GM19099 (cell line): ENCODE measurements around the gene DEDD2.

Experiments used
- POLR2A ChIP-seq: IDR thresholded peaks from 3 replicates; pipeline ENCODE4 v1.6.1; 2011; ENCODE audit warnings: low read depth; ENCODE audit not compliant: insufficient read length; ENCODE audit errors: extremely low read depth

The DEDD2 gene

DNA sequence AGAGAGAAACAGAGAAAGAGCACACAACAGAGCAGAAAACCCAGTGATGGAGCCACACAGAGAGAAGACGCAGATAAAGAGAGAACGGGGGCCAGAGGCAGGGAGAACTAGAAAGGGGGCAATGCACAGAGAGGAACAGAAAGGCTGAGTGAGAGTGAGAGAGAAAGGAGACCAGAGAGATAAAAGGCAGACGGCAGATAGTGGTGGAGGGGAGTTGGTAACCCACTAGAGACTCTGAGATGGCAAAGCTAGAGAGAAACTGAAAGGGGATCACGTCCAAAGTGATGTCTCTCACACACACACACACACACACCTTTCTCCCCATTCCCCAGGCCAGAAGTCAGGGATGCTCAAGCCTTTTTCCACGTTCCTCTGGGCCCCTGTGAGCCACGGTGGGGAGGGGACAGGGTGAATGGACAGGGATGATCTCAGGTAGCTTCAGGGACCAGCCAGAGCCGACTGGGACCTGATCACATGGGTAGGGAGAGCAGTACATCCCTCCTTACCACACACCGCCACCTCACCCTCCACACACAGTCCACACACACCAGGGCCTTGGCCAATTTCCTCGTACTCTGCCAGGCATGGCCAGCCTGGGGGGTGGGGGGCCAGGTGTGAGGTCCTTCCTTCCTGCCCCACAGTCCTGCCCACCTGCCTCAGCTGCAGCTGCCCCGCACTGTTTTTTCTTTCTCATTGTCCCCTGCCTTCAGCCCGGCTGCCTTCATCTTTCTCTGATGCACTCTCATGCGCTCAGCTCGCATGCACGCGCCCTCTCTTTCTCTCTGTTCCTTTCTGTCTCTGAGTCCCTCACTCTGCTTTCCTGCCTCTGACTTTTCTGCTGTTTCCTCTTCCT lies 62.8 kb downstream of the DEDD2 start:
- no peak for TF ChIP-seq POLR2A

DNA sequence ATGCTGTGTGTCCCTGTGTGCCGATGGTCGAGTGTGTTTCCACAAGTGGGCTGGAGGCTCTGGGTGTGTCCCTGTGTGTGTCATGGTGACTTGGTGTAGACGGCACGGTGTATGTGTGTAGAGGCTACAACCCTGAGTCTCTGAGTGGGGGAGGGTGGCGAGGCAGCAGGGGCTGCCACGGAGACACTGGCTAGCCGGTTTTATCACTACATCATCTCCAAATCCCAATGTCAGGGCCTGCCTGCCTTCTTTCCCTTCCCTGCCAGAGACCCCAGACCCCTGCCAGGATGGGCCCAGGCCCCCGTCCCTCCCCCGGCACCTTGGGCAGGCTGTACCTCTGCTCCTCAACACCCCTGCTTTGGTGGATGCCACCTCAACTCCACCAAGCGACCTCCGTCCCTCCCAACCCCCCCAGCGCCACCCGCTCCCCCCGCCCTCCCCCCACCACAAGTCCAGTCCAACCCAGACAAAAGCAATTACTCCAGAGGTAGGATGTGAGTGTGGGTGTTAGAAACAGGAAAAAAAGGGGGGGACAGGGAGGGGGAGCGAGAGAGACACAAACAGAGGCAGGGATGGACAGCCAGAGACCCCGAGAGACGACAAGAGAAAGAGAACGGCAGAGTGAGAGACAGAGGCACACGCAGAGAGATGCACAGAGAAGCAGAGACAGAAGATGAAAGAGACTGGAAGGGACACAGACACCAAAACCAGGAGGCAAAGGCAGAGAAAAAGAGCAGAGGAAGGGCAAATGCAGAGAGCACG lies 63.6 kb downstream of the DEDD2 start:
- TF ChIP-seq POLR2A, result no peak

DNA sequence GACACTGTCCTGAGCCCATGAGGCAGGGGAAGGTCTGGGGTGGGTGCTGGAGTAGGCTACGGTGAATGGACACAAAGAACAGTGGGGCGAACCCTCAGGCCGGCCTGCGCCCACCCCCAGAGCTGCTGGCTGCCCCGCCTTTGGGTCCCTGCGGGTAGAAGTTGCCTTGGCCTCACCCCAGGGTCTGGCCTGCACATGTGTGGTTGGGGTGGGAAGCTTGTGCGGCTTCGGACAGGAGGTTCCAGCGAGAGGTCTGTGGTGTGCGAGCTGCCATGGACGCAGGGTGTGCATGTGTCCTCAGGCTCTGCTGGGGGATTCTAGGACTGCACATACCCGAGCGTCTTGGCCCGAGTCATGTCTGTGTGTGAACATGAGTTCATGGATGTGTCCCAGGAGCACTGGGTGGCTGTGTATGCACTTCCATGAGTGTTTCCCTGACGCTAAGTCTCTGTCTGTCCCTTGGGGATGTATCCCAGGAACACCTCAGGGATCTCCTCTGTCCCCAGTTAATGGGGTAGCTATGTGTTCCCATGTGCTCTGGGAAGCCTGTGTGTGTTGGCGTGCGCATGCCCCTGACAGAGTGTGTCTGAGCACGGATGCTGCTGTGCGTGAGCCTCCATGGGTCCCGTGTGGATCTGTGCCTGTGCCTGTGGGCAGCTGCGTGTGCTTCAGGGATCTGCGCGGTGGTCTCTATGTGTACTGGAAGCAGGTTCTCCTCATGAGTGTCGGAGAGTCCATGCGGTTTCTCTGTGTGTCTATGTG lies 64.4 kb downstream of the DEDD2 start:
- no peak for TF ChIP-seq POLR2A

DNA sequence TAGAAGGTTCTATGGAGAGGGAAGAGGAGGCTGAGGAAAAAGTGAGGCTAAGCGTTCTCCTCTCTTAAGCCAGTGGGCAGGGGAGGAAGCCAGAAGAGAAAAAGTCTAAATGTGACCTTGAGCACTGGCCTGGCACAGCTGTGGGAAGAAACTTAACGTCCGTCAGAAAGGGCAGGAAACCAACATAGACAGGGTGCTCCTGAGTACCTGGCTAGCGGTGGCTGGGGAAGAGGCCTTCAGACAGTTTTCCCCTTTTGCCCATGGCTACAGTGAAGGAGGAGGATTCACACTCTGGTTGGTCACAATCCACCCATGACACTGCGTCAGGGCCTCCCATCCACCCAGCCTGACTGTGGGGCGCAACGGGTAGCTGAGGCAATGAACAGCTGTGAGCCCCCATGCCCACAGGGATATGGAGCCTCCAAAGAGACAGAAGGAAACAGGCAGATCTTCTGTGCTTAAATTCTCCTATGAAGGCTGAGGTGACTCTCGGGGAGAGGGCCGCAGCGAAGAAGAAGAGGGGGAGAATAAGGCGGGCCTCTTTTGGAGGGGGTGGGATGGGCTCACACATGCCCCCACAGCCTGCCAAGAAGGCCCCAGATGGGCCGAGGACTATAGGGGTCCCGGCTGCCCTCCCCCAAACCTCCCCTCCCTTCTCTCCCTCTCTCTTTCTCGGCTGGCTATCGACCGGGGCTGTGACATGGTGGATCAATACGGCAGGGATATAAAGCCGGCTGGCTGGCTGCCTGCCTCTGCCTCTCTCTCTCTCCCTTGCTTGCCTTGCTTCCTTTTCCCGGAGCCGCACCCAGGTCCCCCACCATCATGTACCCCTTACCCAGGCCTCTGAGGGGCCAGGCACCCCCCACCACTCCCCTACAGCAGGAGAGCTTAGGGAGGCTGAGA lies 65.4 kb downstream of the DEDD2 start:
- TF ChIP-seq POLR2A, result no peak

DNA sequence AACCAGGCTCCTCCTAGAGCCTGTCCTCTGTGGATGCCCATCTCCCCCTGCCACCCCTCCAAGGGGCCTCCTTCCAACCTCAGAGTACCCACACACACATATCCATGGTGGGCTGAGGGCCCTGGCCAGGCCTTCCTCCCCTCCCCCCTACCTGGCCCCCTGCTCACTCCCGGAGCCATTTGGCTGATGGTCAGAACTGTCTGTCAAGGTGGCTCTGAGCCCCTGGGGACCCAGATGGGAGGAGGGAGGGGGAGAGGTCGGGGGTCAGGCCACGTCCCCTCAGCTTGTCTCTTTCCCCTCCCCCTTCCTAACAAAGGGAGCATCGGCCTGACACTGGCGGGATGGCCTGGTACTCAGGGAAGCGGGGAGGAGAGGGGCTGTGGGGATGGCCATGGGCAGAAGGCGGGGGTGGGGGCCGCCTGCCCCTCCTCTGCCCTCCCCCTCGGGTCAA lies 66.5 kb downstream of the DEDD2 start:
- TF ChIP-seq POLR2A, result no peak

DNA sequence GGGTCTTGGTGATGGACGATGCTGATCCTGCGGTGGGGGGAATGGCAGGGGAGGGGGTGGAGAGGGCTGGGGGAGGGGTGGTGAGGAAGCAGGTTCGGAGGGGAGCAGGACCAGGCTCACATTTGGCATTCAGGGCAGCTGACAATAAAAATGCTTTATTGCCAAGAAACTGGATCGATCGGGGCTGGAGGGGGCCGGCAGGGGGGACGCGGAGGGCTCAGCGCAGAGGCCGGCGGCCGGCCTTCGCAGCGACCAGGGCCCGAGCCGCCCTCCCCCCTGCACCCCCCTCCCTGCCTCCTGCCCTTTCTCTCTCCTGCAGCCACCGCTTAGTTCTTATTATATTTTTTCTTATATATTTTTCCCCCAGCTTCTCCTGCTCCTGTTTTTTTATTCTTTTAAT lies 67.1 kb downstream of the DEDD2 start:
- TF ChIP-seq POLR2A, result no peak

DNA sequence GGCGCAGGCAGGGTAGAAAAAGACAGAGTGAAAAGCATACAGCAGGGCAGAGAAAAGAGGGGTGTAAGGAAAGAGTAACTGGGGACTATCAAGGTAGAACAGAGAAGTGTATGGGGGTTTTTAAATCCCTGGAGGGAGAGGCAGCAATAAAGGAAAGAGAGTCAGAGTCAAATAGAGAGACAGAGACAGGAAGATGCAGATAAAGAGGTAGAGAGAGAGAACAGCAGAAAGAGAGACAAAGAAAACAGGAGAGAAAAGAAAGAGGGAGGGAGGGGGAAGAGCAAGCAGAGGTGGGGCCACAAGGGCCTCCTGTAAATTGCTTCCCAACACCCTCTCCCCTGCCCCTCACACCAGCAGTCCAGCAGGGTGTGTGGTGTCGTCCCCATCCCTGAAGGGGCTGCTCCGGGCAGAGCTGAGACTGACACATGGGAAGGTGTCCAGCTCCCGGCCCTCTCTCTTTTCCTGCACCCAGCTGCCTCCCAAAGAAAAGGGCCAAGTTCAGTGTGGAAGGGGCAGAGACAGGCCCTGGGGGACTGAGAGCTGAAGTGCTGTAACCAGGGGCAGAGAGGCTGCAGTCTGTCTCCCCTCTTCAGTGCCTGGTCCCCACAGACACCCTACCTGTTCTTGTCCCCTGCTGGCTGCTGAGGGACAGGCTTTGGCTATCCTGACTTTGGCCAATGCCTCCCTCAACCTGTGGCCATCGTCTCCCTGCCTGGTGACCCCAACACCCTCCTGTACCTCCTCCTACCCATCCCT lies 67.9 kb downstream of the DEDD2 start:
- TF ChIP-seq POLR2A, result no peak
